ENCODE results near the gene PHYKPL. TPM values are rescaled to one million over a fixed set of nuclear protein-coding genes. Genes with fewer than 3 reads are reported as not detected.
"Not testable (repeated sequence)": the region's sequence is repeated elsewhere in the genome, so short reads cannot be mapped to it uniquely, and the experiment has no call there.

Gene PHYKPL
- total and polyA plus RNA-seq, 2 of the 8 experiments (the other 6 are each of a cell fraction or from before 2014, with no cell fraction given): 25.1 to 32.1 TPM

- no peak for TF ChIP-seq GTF2F1 (IDR thresholded peaks at IDR 0.05; ENCODE audit: borderline replicate concordance, low read depth, low read length)
Observed at GRCh38 chr5:178256746-178257145, 24.1 kb upstream of the PHYKPL start (continued).

GRCh38 chr5:178253632-178254031 is 21.0 kb upstream of the PHYKPL start:
- not testable (repeated sequence) for FAIRE-seq; H3K4me2 ChIP-seq (ENCODE audit: insufficient read depth in 1 of 2, low read depth in 2 of 2, low read length in 2 of 2); H4K8ac ChIP-seq (ENCODE audit: extremely low read depth, insufficient read depth, low read length); H3K27ac ChIP-seq (ENCODE audit: low read depth, low read length); H3K9me3 ChIP-seq (ENCODE audit: insufficient read depth in 2 of 2, low read depth in 1 of 2, low read length in 1 of 2); H3K56ac ChIP-seq (replicated peaks; ENCODE audit: insufficient read length, low read depth, low read length); H3K79me2 ChIP-seq (ENCODE audit: control insufficient read depth in 1 of 2, insufficient read depth in 2 of 2, low read length in 2 of 2); H4K20me1 ChIP-seq (replicated peaks in 1 of 2; ENCODE audit: control insufficient read depth in 1 of 2, insufficient read depth in 2 of 2, low read length in 2 of 2); H2BK12ac ChIP-seq (ENCODE audit: low read depth, low read length); DNase-seq (ENCODE audit: low read depth in 1 of 2, low spot score in 2 of 2); H2AK5ac ChIP-seq (ENCODE audit: low read depth, low read length); H3K4me3 ChIP-seq (ENCODE audit: extremely low read depth in 1 of 4, insufficient read depth in 2 of 4, low read depth in 3 of 4, low read length in 4 of 4); H2BK20ac ChIP-seq (ENCODE audit: low read length); H2BK15ac ChIP-seq (ENCODE audit: low read length); H3K9ac ChIP-seq (replicated peaks in 1 of 4; ENCODE audit: extremely low read depth in 1 of 4, low read depth in 3 of 4, low read length in 3 of 4); H4K5ac ChIP-seq (ENCODE audit: insufficient read length, low read depth, low read length); H3K4ac ChIP-seq (replicated peaks; ENCODE audit: insufficient read length, low read depth, low read length); H2BK120ac ChIP-seq (replicated peaks; ENCODE audit: low read depth, low read length); H2BK5ac ChIP-seq (ENCODE audit: low read depth, low read length); H3K23me2 ChIP-seq (ENCODE audit: low read depth, low read length); H3K14ac ChIP-seq (ENCODE audit: insufficient read length); H4K91ac ChIP-seq (replicated peaks; ENCODE audit: insufficient read length, low read length); H3K4me1 ChIP-seq (replicated peaks in 1 of 4; ENCODE audit: control insufficient read depth in 3 of 4, insufficient read depth in 4 of 4, low read length in 3 of 4); H3K79me1 ChIP-seq (ENCODE audit: low read depth, low read length); H3K23ac ChIP-seq (ENCODE audit: insufficient read length); H3K18ac ChIP-seq (ENCODE audit: extremely low read depth, low read length); H3K36me3 ChIP-seq (ENCODE audit: control insufficient read depth in 2 of 4, insufficient read depth in 4 of 4, low read length in 3 of 4); H3K27me3 ChIP-seq (replicated peaks in 1 of 4; ENCODE audit: control insufficient read depth in 3 of 4, extremely low read depth in 1 of 4, insufficient read depth in 3 of 4, low read length in 3 of 4); H2AFZ ChIP-seq (ENCODE audit: low read length)
- ChIA-PET POLR2A (ENCODE audit: partially characterized antibody) (interaction anchor here (1.0 kb wide), 1 partner anchor 18 kb away, joined by 3 read pairs; no protein-coding TSS in a partner anchor), CTCF (ENCODE audit: partially characterized antibody) (interaction anchor here (0.6 to 4.7 kb wide), 6 partner anchors 12 to 336 kb away, joined by 4 to 20 read pairs (median 4); partner anchors contain the start of gene COL23A1)
- 95% methylated on average over 16 of the region's 18 CpGs; no CpG with 5 or more reads in 1 of the 2 experiments for WGBS, 2 experiments (ENCODE audit: extremely low coverage in 1 of 2, insufficient coverage in 1 of 2, insufficient read length in 1 of 2, insufficient replicate concordance in 2 of 2, low coverage in 1 of 2, low lambda C conversion rate in 2 of 2, missing lambda C conversion rate in 1 of 2)
